Heart left ventricle (tissue), 13 donors: Measurements from ENCODE around the gene FOXE3.

Source experiments
- CTCF ChIP-seq, 12 donors: fragments of 200-600 bp; sonication (generic) in 4 of 12; IDR thresholded peaks; one replicate each; pipeline versions ENCODE4 v1.5.0 to v1.8.0; 2018 to 2022; ENCODE audit warnings: antibody characterized with exemption in 12 of 12, mild to moderate bottlenecking in 5 of 12
- POLR2A ChIP-seq, 2 donors: fragments of 450-650 bp; IDR thresholded peaks; one replicate each; pipeline ENCODE4 v1.6.1; 2017; ENCODE audit warnings: antibody characterized with exemption in 2 of 2, mild to moderate bottlenecking in 2 of 2, moderate library complexity in 2 of 2
- donor health status: ischemic (EF 13 %, LVEDD 7.1; RV severe dilation, severe dysfunction).
- donor health status: DM: no; HTN: yes; CAD: no.
- donor health status: DM: no; HTN: no; CAD: no.
- donor health status: ischemic (EF 25% LVEDD 6.9; RV normal size, moderate dysfunction).
- donor health status: ischemic (EF 25% LVEDD 5.7; RV mildly dilated, moderate dysfunction).
- donor health status: ischemic (EF 35%, LVEDD 5.7; RV mildly dilated, moderate dysfunction).
- donor health status: nonischemic (EF 11% LVEDD 7.7; RV severe dilation, severe dysfunction).
- donor health status: DM: yes; HTN: yes; CAD: no.
- donor health status: PGD.
- donor health status: ischemic (EF 29% LVEDD 5.4; RV normal size, mild dysfunction).
- donor health status: nonischemic (EF 23%, LVEDD 6.1; RV moderate dilation, normal function).

- no peak for TF ChIP-seq POLR2A (IDR thresholded peaks at IDR 0.05)
- no peak for TF ChIP-seq CTCF (IDR thresholded peaks at IDR 0.05)
Observed at GRCh38 chr1:47459253-47459788, 43.2 kb downstream of the FOXE3 start.
